B cell (primary cell): Measurements from ENCODE around the gene PCSK2. TPM values are rescaled to one million over a fixed set of nuclear protein-coding genes. Genes with fewer than 3 reads are reported as not detected.

Source experiments
- ATAC-seq: fragments of 200-7000 bp; cut with Tn5 transposase; one replicate; pipeline ENCODE4 v1.10.0; 2021; ENCODE audit warnings: low read depth, mild to moderate bottlenecking, moderate number of reproducible peaks, moderate library complexity
- CTCF ChIA-PET: fragments of 350-600 bp; sonication (Branson Sonifier 250); formaldehyde crosslinking; loops from one replicate; lab custom pipeline; 2021; ENCODE audit warnings: antibody characterized with exemption, inconsistent platforms; lab: Charles Lee
- POLR2A ChIA-PET: fragments of 350-600 bp; sonication (Branson Sonifier 250); formaldehyde crosslinking; loops from one replicate; lab custom pipeline; 2021; ENCODE audit warnings: antibody characterized with exemption; lab: Charles Lee
- DNase-seq: peaks from one replicate; pipeline ENCODE4 v3.0.0; 2013
- H2AFZ ChIP-seq: 2 replicates; pipeline ENCODE4 v1.6.1; 2012; ENCODE audit warnings: mild to moderate bottlenecking, low read depth, low read length; ENCODE audit not compliant: insufficient read depth, poor library complexity, severe bottlenecking
- H3K27ac ChIP-seq, 2 donors: 1 replicate in 1 of 2; 2 replicates in 1 of 2; pipeline ENCODE4 v1.5.1; 2012 to 2013; ENCODE audit warnings: low read length in 2 of 2, mild to moderate bottlenecking in 2 of 2, moderate library complexity in 1 of 2
- H3K27me3 ChIP-seq, 4 experiments: fragments of 200-600 bp in 1 of 4; sonication (generic) in 1 of 4; replicated peaks in 1 of 4; 1 replicate in 2 of 4; 2 replicates in 2 of 4; pipeline versions ENCODE4 v1.6.1 to v1.7.0; 2013 to 2016; ENCODE audit warnings: low read length in 3 of 4, mild to moderate bottlenecking in 2 of 4, mixed read lengths in 1 of 4, moderate library complexity in 1 of 4; ENCODE audit not compliant: insufficient read depth in 4 of 4, control insufficient read depth in 3 of 4; ENCODE audit errors: control extremely low read depth in 1 of 4
- H3K36me3 ChIP-seq, 2 experiments: replicated peaks in 1 of 2; 1 replicate in 1 of 2; 2 replicates in 1 of 2; pipeline versions ENCODE4 v1.6.1 to v1.7.1; 2013; ENCODE audit warnings: low read length in 1 of 2; ENCODE audit not compliant: insufficient read depth in 2 of 2, control insufficient read depth in 1 of 2; ENCODE audit errors: control extremely low read depth in 1 of 2, extremely low read depth in 1 of 2
- H3K4me1 ChIP-seq, 2 donors: fragments of 200-600 bp in 1 of 2; sonication (generic) in 1 of 2; 1 replicate in 1 of 2; 2 replicates in 1 of 2; pipeline versions ENCODE4 v1.5.1 to v1.6.1; 2013 to 2017; ENCODE audit warnings: low read length in 2 of 2; ENCODE audit not compliant: control insufficient read depth in 2 of 2, insufficient read depth in 2 of 2
- H3K4me2 ChIP-seq: replicated peaks from 2 replicates; pipeline ENCODE3; 2012; ENCODE audit warnings: mild to moderate bottlenecking, low read depth, low read length; ENCODE audit not compliant: poor library complexity, severe bottlenecking
- H3K4me3 ChIP-seq, 5 experiments: fragments of 200-600 bp in 1 of 5; sonication (generic) in 1 of 5; 1 replicate in 3 of 5; 2 replicates in 2 of 5; pipeline versions ENCODE4 v1.5.1 to v1.7.0; 2011 to 2016; ENCODE audit warnings: low read length in 4 of 5, mild to moderate bottlenecking in 4 of 5, low read depth in 2 of 5, control low read depth in 1 of 5, moderate library complexity in 1 of 5; ENCODE audit not compliant: insufficient read depth in 1 of 5; ENCODE audit errors: control extremely low read depth in 1 of 5, extremely low read depth in 1 of 5
- H3K79me2 ChIP-seq: fragments of 200-600 bp; sonication (generic); one replicate; pipeline ENCODE4 v1.6.0; 2016; ENCODE audit warnings: low read length; ENCODE audit not compliant: control insufficient read depth, insufficient read depth
- H3K9ac ChIP-seq: fragments of 200-600 bp; sonication (generic); 2 replicates; pipeline ENCODE4 v1.6.1; 2017; ENCODE audit warnings: mild to moderate bottlenecking, low read length, moderate library complexity
- H3K9me3 ChIP-seq, 3 donors: one replicate each; pipeline versions ENCODE4 v1.6.1 to v1.7.1; 2013; ENCODE audit warnings: low read length in 2 of 3; ENCODE audit not compliant: control insufficient read depth in 2 of 3, insufficient read depth in 1 of 3; ENCODE audit errors: control extremely low read depth in 1 of 3
- H4K20me1 ChIP-seq: 2 replicates; pipeline ENCODE4 v1.6.0; 2012; ENCODE audit warnings: mild to moderate bottlenecking, low read length; ENCODE audit not compliant: insufficient read depth, control insufficient read depth, poor library complexity, severe bottlenecking
- H3K27ac Mint-ChIP-seq: one replicate; pipeline ENCODE4 v1.8.0; 2021; ENCODE audit warnings: mixed read lengths
- H3K27me3 Mint-ChIP-seq: one replicate; pipeline ENCODE4 v1.8.0; 2021; ENCODE audit warnings: mixed read lengths
- H3K4me1 Mint-ChIP-seq: one replicate; pipeline ENCODE4 v1.8.0; 2021; ENCODE audit warnings: mixed read lengths
- H3K4me3 Mint-ChIP-seq: one replicate; pipeline ENCODE4 v1.8.0; 2021; ENCODE audit warnings: mixed read lengths
- H3K9me3 Mint-ChIP-seq: one replicate; pipeline ENCODE4 v1.8.0; 2022; ENCODE audit warnings: mixed read lengths; ENCODE audit not compliant: insufficient read depth
- EZH2 ChIP-seq: IDR thresholded peaks from 2 replicates; pipeline ENCODE4 v1.6.1; 2012; ENCODE audit warnings: borderline replicate concordance, low read depth, mild to moderate bottlenecking, moderate library complexity, low read length; ENCODE audit not compliant: insufficient read depth, poor library complexity, severe bottlenecking
- WGBS: methylation state at CpG from one replicate; pipeline ENCODE4 v1.1.5; 2013; ENCODE audit warnings: missing lambda C conversion rate; ENCODE audit not compliant: insufficient coverage; 5-methylcytosine and 5-hydroxymethylcytosine counted together
- intact Hi-C: fragments of 100-400 bp; cut with micrococcal nuclease; formaldehyde crosslinking; loops from one replicate; pipeline ENCODE4 v1.10.0; 2022
- polyA plus RNA-seq: library from polyadenylated mRNA; depleted of rRNA; stranded (reverse); fragments of >200 nt; gene quantifications from 2 replicates; pipeline ENCODE4 v1.2.3, GENCODE V29; 2012
- total RNA-seq, 2 donors: library from RNA; stranded (reverse); fragments of 120-200 nt in 1 of 2; gene quantifications; 1 replicate in 1 of 2; 2 replicates in 1 of 2; pipeline versions ENCODE4 v1.2.3 to v1.2.4, GENCODE V29; 2013 to 2022
- TF ChIP-seq, protein P1 (sequence below): fragments of 200-600 bp; IDR thresholded peaks from one replicate; pipeline ENCODE4 v1.8.0; 2022; ENCODE audit warnings: antibody characterized with exemption, mild to moderate bottlenecking

PCSK2 gene
- total and polyA plus RNA-seq, 2 donors (not counting 1 experiment from before 2014, with no cell fraction given), result not detected

GRCh38 chr20:17522528-17522927 is 295.7 kb downstream of the PCSK2 start:
- no peak for ATAC-seq
- Histone ChIP-seq H3K27me3 (peaks cover 0 to 17% (median 3%) of the 10 kb centered on the region in 4 experiments), H3K4me1 (no peaks in the 10 kb centered on the region), H3K27ac (no peak overlapping the region), H3K36me3 (no peaks in the 10 kb centered on the region), H3K4me2 (no peak overlapping the region), H4K20me1 (no peaks in the 10 kb centered on the region), H3K9ac (no peak overlapping the region), H3K4me3 (no peak overlapping the region), H3K79me2 (no peaks in the 10 kb centered on the region), H3K9me3 (no peaks in the 10 kb centered on the region), H2AFZ (no peak overlapping the region)
- intact Hi-C loops, result no loop called here
- Mint-ChIP-seq H3K27ac (no peak overlapping the region), H3K4me1 (no peaks in the 10 kb centered on the region), H3K27me3 (peaks cover 20% of the 10 kb centered on the region), H3K9me3 (no peaks in the 10 kb centered on the region), H3K4me3 (no peak overlapping the region)
- ChIA-PET POLR2A (no interaction called here), CTCF (no interaction called here)
- 83% methylated on average over 2 of the region's 3 CpGs for WGBS
- DNase-seq, result no peak
- TF ChIP-seq EZH2, result no peak
- TF ChIP-seq, protein P1, sequence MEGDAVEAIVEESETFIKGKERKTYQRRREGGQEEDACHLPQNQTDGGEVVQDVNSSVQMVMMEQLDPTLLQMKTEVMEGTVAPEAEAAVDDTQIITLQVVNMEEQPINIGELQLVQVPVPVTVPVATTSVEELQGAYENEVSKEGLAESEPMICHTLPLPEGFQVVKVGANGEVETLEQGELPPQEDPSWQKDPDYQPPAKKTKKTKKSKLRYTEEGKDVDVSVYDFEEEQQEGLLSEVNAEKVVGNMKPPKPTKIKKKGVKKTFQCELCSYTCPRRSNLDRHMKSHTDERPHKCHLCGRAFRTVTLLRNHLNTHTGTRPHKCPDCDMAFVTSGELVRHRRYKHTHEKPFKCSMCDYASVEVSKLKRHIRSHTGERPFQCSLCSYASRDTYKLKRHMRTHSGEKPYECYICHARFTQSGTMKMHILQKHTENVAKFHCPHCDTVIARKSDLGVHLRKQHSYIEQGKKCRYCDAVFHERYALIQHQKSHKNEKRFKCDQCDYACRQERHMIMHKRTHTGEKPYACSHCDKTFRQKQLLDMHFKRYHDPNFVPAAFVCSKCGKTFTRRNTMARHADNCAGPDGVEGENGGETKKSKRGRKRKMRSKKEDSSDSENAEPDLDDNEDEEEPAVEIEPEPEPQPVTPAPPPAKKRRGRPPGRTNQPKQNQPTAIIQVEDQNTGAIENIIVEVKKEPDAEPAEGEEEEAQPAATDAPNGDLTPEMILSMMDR, result no peak

- Mint-ChIP-seq H3K4me1 (no peaks in the 10 kb centered on the region), H3K4me3 (no peak overlapping the region), H3K27me3 (peaks cover 20% of the 10 kb centered on the region), H3K27ac (no peak overlapping the region), H3K9me3 (no peaks in the 10 kb centered on the region)
- peaks cover 0 to 13% (median 5%) of the 10 kb centered on the region in 4 experiments for H3K27me3 ChIP-seq
- H3K4me1 ChIP-seq, result no peaks in the 10 kb centered on the region
- ChIA-PET CTCF (interaction anchor here (0.6 kb wide), 1 partner anchor 706 kb away, joined by 3 read pairs; no protein-coding TSS in a partner anchor), POLR2A (no interaction called here)
- no peak overlapping the region for H3K4me2 ChIP-seq
- no peak for ATAC-seq
- 87% methylated on average over 5 of the region's 5 CpGs for WGBS
- no peaks in the 10 kb centered on the region for H3K36me3 ChIP-seq
- H3K9ac ChIP-seq, result no peak overlapping the region
- H4K20me1 ChIP-seq, result no peaks in the 10 kb centered on the region
- no peak overlapping the region for H3K4me3 ChIP-seq
- H3K79me2 ChIP-seq, result no peaks in the 10 kb centered on the region
- TF ChIP-seq, protein P1, result no peak
- no peak for TF ChIP-seq EZH2
- intact Hi-C loops, result no loop called here
- no peak for DNase-seq
- H3K9me3 ChIP-seq, result no peaks in the 10 kb centered on the region
- H3K27ac ChIP-seq, result no peak overlapping the region
- H2AFZ ChIP-seq, result no peak overlapping the region
Measured at GRCh38 chr20:17523326-17523725, 296.5 kb downstream of the PCSK2 start.
